Endodermal cell (in vitro differentiated cells): ENCODE results near the gene PCIF1. TPM values are rescaled to one million over a fixed set of nuclear protein-coding genes. Genes with fewer than 3 reads are reported as not detected.
"Not testable (repeated sequence)": the region's sequence is repeated elsewhere in the genome, so short reads cannot be mapped to it uniquely, and the experiment has no call there.

Experiments used
- DNase-seq: peaks from one replicate; pipeline ENCODE4 v3.0.0-alpha.2; 2017
- H3K27ac ChIP-seq: 2 replicates; pipeline ENCODE4 v1.5.1; 2013; ENCODE audit warnings: mild to moderate bottlenecking, low read depth, low read length, moderate library complexity
- H3K27me3 ChIP-seq: 2 replicates; pipeline ENCODE4 v1.6.1; 2013; ENCODE audit warnings: mild to moderate bottlenecking, low read length, moderate library complexity; ENCODE audit not compliant: insufficient read depth, control insufficient read depth, poor library complexity, severe bottlenecking
- H3K36me3 ChIP-seq: 2 replicates; pipeline ENCODE4 v1.7.0; 2013; ENCODE audit warnings: mild to moderate bottlenecking, low read length, moderate library complexity; ENCODE audit not compliant: control insufficient read depth, insufficient read depth
- H3K4me1 ChIP-seq: one replicate; pipeline ENCODE4 v1.7.0; 2013; ENCODE audit warnings: low read length; ENCODE audit not compliant: control insufficient read depth, insufficient read depth
- H3K4me3 ChIP-seq: 2 replicates; pipeline ENCODE4 v1.5.1; 2013; ENCODE audit warnings: mild to moderate bottlenecking, low read length, moderate library complexity
- H3K9ac ChIP-seq: 2 replicates; pipeline ENCODE4 v1.6.1; 2013; ENCODE audit warnings: mild to moderate bottlenecking, low read length, moderate library complexity; ENCODE audit not compliant: poor library complexity, severe bottlenecking; ENCODE audit errors: extremely low read depth
- H3K9me3 ChIP-seq: 2 replicates; pipeline ENCODE4 v1.6.1; 2013; ENCODE audit warnings: mild to moderate bottlenecking, low read length, moderate library complexity; ENCODE audit not compliant: control insufficient read depth
- H3K27ac Mint-ChIP-seq: 2 replicates; pipeline ENCODE4 v1.8.0; 2020; ENCODE audit warnings: mixed read lengths
- H3K27me3 Mint-ChIP-seq: 2 replicates; pipeline ENCODE4 v1.8.0; 2021; ENCODE audit warnings: mild to moderate bottlenecking, mixed read lengths; ENCODE audit not compliant: insufficient read depth
- H3K36me3 Mint-ChIP-seq: 2 replicates; pipeline ENCODE4 v1.8.0; 2020; ENCODE audit warnings: low read depth, mixed read lengths
- H3K4me1 Mint-ChIP-seq: 2 replicates; pipeline ENCODE4 v1.8.0; 2020; ENCODE audit warnings: mixed read lengths
- H3K4me3 Mint-ChIP-seq: 2 replicates; pipeline ENCODE4 v1.8.0; 2020; ENCODE audit warnings: mild to moderate bottlenecking, moderate library complexity, mixed read lengths
- H3K9me3 Mint-ChIP-seq: 2 replicates; pipeline ENCODE4 v1.8.0; 2020; ENCODE audit warnings: mild to moderate bottlenecking, mixed read lengths
- WGBS, 2 experiments: methylation state at CpG; one replicate each; pipeline versions ENCODE4 v1.1.5 to v1.1.7; 2013; ENCODE audit warnings: missing lambda C conversion rate in 2 of 2, mixed read lengths in 1 of 2; ENCODE audit not compliant: insufficient coverage in 1 of 2, insufficient read length in 1 of 2; 5-methylcytosine and 5-hydroxymethylcytosine counted together
- total RNA-seq, 2 donors: library from RNA; stranded (reverse); fragmentation: NEBNext Ultra II Directional in 1 of 2; extraction: Animal tissue kit (Norgen Biotek cat#: 25700) in 1 of 2; gene quantifications; 2 replicates in 1 of 2; 3 replicates in 1 of 2; pipeline ENCODE4 v1.2.1, GENCODE V29; 2021
- TF ChIP-seq, protein P1 (sequence below): fragments of 200-600 bp; sonication (generic); conservative IDR thresholded peaks from 2 replicates; pipeline ENCODE4 v1.5.0; 2021; ENCODE audit warnings: antibody characterized with exemption, mild to moderate bottlenecking

The PCIF1 gene
- total RNA-seq, 2 donors from 2014 or later, result 22.0 to 34.5 TPM

DNA sequence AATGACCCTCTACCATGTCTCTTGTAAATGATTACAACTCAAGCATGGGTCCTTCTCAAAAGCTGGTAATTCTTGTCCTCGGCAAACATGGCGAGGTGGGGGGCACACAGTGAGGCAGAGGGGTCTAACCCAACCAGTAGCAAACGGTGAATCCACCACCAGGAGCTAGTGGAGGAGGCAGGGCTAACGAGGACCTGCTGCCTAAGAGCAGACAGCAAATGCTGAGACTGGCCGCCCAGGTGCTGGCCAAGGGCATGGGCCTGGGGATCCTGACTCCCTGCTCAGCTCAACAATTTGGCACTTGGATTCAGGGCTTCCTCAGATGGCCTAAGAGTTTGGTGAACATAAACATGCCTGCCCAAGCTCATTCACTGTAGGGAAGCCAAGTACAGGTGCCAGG lies 18.4 kb downstream of the PCIF1 start:
- TF ChIP-seq, protein P1, sequence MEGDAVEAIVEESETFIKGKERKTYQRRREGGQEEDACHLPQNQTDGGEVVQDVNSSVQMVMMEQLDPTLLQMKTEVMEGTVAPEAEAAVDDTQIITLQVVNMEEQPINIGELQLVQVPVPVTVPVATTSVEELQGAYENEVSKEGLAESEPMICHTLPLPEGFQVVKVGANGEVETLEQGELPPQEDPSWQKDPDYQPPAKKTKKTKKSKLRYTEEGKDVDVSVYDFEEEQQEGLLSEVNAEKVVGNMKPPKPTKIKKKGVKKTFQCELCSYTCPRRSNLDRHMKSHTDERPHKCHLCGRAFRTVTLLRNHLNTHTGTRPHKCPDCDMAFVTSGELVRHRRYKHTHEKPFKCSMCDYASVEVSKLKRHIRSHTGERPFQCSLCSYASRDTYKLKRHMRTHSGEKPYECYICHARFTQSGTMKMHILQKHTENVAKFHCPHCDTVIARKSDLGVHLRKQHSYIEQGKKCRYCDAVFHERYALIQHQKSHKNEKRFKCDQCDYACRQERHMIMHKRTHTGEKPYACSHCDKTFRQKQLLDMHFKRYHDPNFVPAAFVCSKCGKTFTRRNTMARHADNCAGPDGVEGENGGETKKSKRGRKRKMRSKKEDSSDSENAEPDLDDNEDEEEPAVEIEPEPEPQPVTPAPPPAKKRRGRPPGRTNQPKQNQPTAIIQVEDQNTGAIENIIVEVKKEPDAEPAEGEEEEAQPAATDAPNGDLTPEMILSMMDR, result no peak
- peaks cover 52% of the 10 kb centered on the region for H3K36me3 Mint-ChIP-seq

GRCh38 chr20:45953672-45954071 lies 19.2 kb downstream of the PCIF1 start:
- no peak overlapping the region for H3K27ac Mint-ChIP-seq
- H3K27me3 ChIP-seq, result no peaks in the 10 kb centered on the region
- no peaks in the 10 kb centered on the region for H3K27me3 Mint-ChIP-seq
- 92 to 95% methylated on average over 7 to 9 of the region's 9 CpGs for WGBS, 2 experiments
- H3K36me3 ChIP-seq, result peaks cover 67% of the 10 kb centered on the region
- no peaks in the 10 kb centered on the region for H3K4me1 Mint-ChIP-seq
- DNase-seq, result no peak
- peaks cover 56% of the 10 kb centered on the region for H3K36me3 Mint-ChIP-seq
- no peaks in the 10 kb centered on the region for H3K9me3 Mint-ChIP-seq
- no peaks in the 10 kb centered on the region for H3K4me1 ChIP-seq
- H3K27ac ChIP-seq, result no peak overlapping the region
- H3K4me3 Mint-ChIP-seq, result no peak overlapping the region
- no peaks in the 10 kb centered on the region for H3K9me3 ChIP-seq
- H3K4me3 ChIP-seq, result no peak overlapping the region
- no peak overlapping the region for H3K9ac ChIP-seq
- TF ChIP-seq, protein P1, result no peak

More for the DNA sequence above, 18.4 kb downstream of the PCIF1 start:
- Mint-ChIP-seq H3K27me3 (no peaks in the 10 kb centered on the region), H3K4me3 (no peak overlapping the region), H3K9me3 (no peaks in the 10 kb centered on the region), H3K4me1 (no peaks in the 10 kb centered on the region), H3K27ac (no peak overlapping the region)
- Histone ChIP-seq H3K4me1 (no peaks in the 10 kb centered on the region), H3K36me3 (peaks cover 61% of the 10 kb centered on the region), H3K4me3 (no peak overlapping the region), H3K9me3 (no peaks in the 10 kb centered on the region), H3K27me3 (no peaks in the 10 kb centered on the region), H3K9ac (no peak overlapping the region), H3K27ac (no peak overlapping the region)
- 95 to 100% methylated on average over 5 of the region's 5 CpGs for WGBS, 2 experiments
- no peak for DNase-seq

DNA sequence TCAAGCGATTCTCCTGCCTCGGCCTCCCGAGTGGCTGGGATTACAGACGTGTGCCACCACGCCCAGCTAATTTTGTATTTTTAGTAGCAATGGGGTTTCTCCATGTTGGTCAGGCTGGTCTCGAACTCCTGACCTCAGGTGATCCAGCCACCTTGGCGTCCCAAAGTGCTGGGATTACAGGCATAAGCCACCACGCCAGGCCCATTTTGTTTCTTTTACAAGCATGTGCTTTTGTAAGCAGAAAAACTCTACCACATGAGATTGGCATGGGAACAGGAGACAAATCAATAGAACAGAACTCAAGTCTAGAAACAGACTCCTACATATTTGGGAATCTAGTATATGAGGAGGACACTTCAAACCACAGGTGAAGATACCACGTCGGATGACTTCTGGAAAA lies 21.8 kb downstream of the PCIF1 start:
- H3K36me3 Mint-ChIP-seq, result peaks cover 63% of the 10 kb centered on the region
- WGBS, 2 experiments, result 92 to 95% methylated on average over 8 to 10 of the region's 10 CpGs
- not testable (repeated sequence) for H3K4me3 Mint-ChIP-seq, H3K9ac ChIP-seq, H3K27me3 Mint-ChIP-seq, H3K4me1 Mint-ChIP-seq, H3K9me3 ChIP-seq, H3K9me3 Mint-ChIP-seq, H3K27me3 ChIP-seq, H3K4me3 ChIP-seq, H3K4me1 ChIP-seq, H3K27ac Mint-ChIP-seq, H3K27ac ChIP-seq, DNase-seq
- peaks cover 74% of the 10 kb centered on the region for H3K36me3 ChIP-seq
